Stimulated activated CD4-positive, alpha-beta T cell treated with anti-CD3 and anti-CD28 coated beads, Interleukin-4, amount 100 ng/mL, for 4 hours (primary cell): Measurements from ENCODE around the gene TMC5.
"Not testable (repeated sequence)": the region's sequence is repeated elsewhere in the genome, so short reads cannot be mapped to it uniquely, and the experiment has no call there.

Experiments
- DNase-seq, 2 experiments: peaks; one replicate each; pipeline ENCODE4 v3.0.0-alpha.2; 2020

TMC5 gene

GRCh38 chr16:19512297-19512696 is 94.6 kb downstream of the TMC5 start:
- DNase-seq: no peak

DNA sequence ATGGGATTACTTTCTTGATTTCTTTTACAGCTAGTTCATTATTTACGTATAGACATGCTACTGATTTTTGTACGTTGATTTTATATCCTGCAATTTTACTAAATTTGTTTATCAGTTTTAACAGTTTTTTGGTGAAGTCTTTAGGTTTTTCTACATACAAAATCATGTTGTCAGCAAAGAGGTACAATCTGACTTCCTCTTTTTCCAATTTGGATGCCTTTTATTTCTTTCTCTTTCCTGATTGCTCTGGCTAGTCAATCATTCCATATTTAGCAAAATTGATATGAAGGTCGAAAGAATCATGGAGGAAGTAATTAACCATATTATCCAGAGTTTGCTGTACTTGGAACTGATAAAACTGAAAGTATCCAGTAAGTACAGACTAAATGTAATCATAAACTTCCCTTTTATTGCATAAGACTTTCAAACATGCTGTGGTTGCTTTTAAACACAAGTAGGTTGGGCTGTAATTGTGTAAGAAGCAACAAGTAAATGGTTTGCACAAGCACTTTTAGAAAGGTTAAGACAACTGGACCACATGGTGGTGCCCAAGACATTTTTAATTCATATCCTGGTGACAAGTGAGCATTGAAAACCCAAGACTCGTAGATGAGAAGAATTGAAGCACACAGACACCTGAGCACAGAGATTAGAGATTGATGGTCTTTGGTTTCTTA is 95.8 kb downstream of the TMC5 start:
- DNase-seq: no peak

- DNase-seq: no peak
Observed at GRCh38 chr16:19515757-19516156, 98.1 kb downstream of the TMC5 start.

DNA sequence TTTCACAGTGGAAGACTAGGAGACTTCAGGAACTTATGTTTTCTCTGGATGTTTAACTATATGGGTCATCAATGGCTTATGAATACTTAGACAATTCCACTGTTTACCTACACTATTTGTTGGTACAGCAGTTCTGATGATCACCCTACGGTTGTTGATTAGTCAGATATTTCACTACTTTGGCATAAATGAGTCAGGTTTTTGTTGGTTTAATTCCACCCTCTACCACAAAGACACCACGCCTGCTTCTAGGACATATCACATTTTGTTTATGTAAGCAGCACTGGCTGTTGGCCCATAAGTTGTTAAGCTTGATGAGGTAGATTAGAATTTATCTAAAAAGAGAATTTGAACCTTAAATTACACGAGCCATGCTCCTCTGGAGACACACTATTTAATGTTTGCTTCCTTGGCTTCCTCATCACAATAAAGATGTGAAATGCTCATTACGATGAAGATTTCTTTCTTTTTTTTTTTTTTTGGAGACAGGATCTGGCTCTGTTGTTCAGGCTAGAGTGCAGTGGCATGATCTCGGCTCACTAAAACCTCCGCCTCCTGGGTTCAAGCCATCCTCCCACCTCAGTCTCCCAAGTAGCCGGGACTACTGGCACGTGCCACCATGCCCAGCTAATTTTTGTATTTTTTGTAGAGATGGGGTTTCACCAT is 99.9 kb downstream of the TMC5 start:
- no peak for DNase-seq

GRCh38 chr16:19518388-19518787 is 100.7 kb downstream of the TMC5 start:
- no peak for DNase-seq

DNA sequence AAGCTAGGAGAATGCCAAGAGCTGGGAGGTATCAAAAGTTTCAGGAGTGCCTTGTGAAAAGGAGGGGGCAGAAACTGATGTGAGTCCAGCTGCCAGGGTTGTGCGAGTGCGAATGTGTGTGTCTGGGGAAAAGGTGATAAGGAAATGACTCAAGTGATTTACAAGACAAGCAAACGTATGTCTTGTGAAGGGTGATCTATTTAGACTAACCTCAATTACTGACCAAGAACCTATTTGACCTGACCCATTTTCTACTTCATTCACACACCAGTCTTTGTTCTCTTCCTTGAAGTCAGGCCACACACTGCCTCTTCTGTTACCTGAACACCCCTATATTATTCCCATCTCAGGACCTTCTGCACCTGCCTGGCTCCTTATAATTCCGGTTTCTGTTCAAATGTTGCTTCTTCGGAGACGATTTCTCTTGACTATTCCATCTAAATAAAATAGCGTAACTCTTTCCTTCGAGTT is 103.2 kb downstream of the TMC5 start:
- no peak for DNase-seq

DNA sequence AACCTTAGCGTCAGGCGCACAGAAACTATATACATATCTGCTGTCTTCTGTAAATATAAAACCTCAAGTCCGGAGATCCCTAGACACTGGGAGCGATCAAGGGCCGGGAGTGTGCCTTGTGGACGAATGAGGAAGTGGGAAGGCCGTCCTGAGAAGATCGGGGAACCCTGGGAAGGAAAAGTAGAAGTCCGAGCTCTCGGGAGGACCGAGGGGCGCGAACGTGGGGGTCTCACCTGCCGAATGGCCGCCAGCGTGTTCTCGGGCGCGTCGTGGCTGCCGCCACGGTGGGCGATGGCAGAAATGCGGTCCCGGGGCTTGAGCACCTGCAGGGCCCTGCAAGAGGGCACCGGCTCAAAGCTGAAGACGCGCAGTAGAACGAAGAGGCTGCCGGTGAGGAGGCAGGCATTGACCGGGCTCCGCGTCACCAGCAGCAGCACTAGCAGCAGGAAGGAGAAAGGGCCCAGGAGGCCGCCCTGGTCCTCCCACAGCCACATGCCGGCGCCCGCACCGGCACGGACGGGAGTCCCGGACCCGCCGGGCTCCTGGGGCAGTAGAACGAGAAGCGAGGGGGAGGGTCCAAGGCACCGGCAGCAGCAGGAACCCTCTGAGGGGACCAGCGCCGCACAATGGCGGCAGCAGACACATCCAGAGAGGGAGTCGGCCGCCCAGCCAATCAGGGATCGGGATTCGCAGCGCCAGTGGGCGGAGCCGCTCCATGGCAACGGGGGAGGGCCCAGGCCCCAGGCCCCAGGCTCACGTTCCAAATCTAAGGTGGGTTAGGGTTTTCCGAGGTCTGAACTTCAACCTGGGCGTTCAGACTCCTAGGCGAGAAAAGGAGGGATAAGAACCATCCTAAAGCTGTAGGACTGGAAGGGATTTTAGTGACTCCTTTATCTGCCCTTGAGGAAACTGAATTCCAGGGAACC is 104.1 kb downstream of the TMC5 start, which contains the start of gene GDE1:
Gene GDE1 (minus strand): TSS at position 628 of the 926 bp plus-strand sequence. CDS start 134 bp downstream, at position 494.
- peak; percentile 93 to 95 for DNase-seq

- no peak for DNase-seq
Observed at GRCh38 chr16:19522397-19522732, 104.7 kb downstream of the TMC5 start.

- no peak for DNase-seq
Observed at GRCh38 chr16:19522760-19523159, 105.1 kb downstream of the TMC5 start.

GRCh38 chr16:19523184-19523558 is 105.5 kb downstream of the TMC5 start:
- no peak for DNase-seq

DNA sequence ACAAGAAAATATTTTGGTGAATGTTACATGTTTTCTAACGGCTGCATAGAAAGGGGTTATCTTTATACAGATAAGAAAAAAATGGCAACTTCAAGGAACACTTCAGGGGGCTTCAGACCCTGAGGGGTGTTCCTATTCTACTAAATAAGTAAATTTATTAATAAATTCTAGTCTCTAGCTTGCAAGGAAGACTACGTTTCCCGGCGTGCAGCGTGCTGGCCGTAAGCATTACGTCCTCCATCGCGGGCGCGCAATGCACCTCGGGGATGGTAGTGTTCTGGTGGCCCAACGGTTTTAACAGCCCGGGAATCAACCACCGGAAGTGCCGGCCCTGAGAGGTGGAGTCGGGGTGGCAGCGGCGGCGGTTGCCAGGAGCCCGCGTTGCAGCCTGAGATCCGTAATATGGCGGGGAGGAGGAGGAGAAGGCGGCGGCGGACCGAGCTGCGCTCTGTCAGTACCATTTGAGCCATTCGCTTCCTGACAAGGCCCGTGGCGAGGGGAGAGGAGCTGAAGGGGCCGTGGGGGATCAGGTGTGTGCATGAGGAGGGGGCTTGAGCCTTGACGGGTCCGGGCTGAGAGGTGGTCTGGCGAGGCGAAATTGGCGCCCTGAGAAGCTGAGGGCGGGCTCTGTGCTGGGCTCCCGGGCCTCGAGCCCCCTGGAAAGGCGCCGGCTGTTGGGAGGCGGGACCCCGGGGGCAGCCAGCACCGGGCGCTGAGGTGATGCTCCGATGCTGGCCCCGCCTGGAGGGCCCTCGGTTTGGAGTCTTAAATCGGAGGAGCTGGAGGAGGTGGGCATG is 106.1 kb downstream of the TMC5 start, which contains the start of gene CCP110:
Gene CCP110 (plus strand): TSS at position 384 of the 797 bp plus-strand sequence. CDS start 3,940 bp downstream, outside the sequence.
- DNase-seq: peak; percentile 92 to 94

DNA sequence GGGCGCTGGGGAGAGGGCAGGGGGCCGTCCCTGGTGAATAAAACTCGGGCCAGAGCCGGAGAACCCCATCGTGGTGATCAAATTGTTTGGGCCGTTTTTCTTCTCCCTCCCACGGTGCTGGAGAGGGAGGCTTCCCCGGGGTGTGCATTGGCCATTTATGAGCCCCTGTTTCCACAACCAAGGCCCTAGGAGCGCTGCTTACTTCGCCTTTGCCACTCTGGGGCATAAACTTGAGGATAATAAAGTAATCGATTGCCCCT is 106.6 kb downstream of the TMC5 start:
- no peak for DNase-seq

DNA sequence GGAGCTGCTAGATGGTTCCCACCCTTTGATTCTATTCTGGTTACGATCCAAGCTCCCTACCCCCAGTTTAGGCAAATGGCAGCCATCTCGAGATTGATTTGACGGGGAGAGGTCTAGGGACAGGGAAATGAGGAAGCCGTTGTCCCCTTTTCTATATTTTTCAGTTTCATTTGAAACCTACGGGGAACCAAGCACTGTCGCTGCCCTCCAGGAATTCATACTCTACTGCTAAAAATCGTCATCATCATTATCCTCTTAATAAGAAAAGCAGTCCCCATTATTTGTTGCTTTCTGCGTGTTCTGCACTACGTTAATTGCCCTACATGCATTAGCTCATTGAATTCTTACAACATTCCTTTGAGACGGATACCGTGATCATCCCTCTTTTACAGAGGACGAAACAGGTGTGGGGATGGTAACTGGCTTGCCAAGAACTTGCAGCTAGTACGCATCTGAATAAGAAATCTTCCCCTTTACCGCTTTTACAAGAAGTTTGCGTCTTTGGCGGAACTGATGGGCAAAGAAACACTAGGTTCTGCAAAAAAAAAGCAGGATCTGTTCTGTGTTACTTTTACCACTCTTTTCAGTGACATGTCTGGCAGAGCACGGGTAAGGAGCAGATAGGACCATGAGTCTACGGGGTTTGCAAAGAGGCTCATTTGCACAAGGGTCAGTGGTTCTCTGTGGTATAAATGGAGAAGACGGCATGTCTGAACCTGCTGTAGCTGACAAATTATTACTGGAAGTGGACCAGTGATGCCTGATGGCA is 107.1 kb downstream of the TMC5 start:
- no peak for DNase-seq

DNA sequence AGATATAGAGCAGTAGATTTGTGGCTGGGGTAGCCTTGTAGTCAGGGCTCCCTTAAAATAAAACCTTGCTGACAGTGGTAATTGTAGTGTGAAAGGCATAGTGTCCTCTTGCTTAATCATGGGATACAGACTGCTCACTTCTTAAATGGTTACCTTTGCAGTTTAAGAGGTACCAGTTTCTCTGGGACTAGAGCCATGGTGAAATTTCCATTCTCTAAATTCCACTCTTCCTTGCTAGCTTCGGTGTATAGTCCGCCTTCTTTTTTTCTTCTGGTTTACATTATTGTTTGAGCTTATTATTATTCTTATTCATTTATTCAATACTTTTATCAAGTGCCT is 107.7 kb downstream of the TMC5 start:
- DNase-seq: no peak

DNA sequence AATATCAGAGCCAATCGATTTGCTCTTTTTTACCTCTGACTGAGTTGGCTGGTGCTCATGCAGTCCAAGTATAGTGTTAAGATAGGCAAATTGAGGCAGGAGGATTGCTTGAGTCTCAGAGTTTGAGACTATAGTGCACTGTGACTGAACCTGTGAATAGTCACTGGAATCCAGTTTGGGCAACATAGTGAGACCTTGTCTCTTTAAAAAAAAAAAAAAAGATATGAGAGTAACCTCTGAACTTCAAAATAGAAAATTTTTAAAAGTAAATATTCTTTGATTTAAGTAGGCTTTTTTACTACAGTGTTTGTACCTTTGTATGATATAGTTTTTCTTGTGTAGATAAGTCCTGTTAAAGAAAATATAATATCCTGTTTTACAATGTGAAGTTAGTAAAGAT is 109.5 kb downstream of the TMC5 start:
- DNase-seq: no peak

GRCh38 chr16:19528666-19529065 is 111.0 kb downstream of the TMC5 start:
- no peak for DNase-seq

DNA sequence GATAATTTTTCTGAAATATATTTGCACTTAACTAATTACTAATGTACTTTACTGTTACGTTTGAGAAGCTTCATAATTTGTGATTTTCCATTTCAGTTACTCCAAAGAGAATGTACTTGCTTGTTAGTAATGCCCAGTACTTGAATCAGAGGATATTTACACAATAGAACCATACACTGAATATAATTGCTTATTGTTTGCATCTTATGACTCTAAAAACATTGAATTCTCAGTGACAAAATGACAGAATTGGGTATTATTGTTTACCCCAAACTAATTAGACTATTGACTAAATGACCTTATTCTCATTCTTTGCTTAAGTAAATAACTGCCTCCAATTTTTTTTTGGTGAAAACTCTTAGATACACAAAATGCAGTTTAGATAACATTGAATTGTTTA is 114.9 kb downstream of the TMC5 start:
- no peak for DNase-seq

DNA sequence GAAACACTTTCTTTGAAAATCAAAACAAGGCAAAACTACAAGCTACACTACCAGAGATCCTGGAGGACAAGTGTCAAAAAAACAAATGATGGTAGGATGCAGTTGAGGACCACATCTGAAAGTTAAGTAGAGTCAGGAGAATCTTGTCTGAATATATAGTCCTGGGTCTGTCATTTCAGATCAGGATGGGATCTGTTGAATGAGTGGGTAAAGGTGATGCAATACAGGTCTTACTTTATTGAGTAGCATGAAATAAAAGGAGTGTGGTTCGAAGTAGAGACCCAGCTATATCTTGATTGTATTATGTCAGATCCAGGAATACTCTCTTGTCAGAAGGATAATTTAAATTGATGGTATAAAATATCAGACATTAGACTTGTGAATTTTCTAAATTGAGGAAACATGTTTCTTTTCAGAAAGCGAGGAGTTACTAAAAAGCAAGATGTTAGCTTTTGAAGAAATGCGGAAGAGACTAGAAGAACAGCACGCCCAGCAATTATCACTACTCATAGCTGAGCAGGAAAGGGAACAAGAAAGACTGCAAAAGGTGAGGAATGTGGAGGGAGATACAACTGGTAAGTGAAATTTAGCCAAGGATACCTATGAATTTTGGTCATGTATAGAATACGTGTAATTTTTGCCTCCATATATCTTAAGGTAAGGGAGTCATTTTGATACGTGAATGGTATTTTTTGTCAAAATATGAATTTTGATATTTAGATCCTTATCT is 122.7 kb downstream of the TMC5 start:
- no peak for DNase-seq

- DNase-seq: no peak
Observed at GRCh38 chr16:19542138-19542821, 124.6 kb downstream of the TMC5 start.

GRCh38 chr16:19543278-19543996 is 125.8 kb downstream of the TMC5 start:
- DNase-seq: not testable (repeated sequence)
